T-cell (primary cell): ENCODE results near the gene DEPDC1B. TPM values are rescaled to one million over a fixed set of nuclear protein-coding genes. Genes with fewer than 3 reads are reported as not detected.
A peak's percentile ranks its signal among the peaks of the same experiment; 100 is the strongest.

ENCODE experiments used
- ATAC-seq, 4 experiments: fragments of 200-7000 bp in 3 of 4; fragments of 150-1000 bp in 1 of 4; cut with Tn5 transposase; replicated peaks in 1 of 4; 1 replicate in 3 of 4; 2 replicates in 1 of 4; pipeline ENCODE4 v1.10.0; 2021; ENCODE audit warnings: moderate library complexity in 3 of 4, mild to moderate bottlenecking in 2 of 4, moderate number of reproducible peaks in 1 of 4
- CTCF ChIA-PET, 2 donors: fragments of 300-600 bp; sonication (Branson Sonifier 250); formaldehyde crosslinking; loops; one replicate each; lab custom pipeline; 2022; ENCODE audit warnings: antibody characterized with exemption in 2 of 2; lab: Charles Lee
- POLR2A ChIA-PET, 2 donors: fragments of 300-600 bp; sonication (Branson Sonifier 250); formaldehyde crosslinking; loops; one replicate each; lab custom pipeline; 2022; ENCODE audit warnings: antibody characterized with exemption in 2 of 2; lab: Charles Lee
- DNase-seq, 35 experiments: peaks; one replicate each; pipeline versions ENCODE4 v3.0.0 to v3.0.0-alpha.2; 2013 to 2023
- H3K27ac ChIP-seq: one replicate; pipeline ENCODE4 v1.5.1; 2013; ENCODE audit warnings: low read length
- H3K27me3 ChIP-seq, 2 experiments: replicated peaks in 1 of 2; 1 replicate in 1 of 2; 2 replicates in 1 of 2; pipeline versions ENCODE4 v1.6.1 to v1.7.0; 2013; ENCODE audit warnings: low read length in 1 of 2, mixed read lengths in 1 of 2; ENCODE audit not compliant: control insufficient read depth in 2 of 2, insufficient read depth in 2 of 2; ENCODE audit errors: extremely low read depth in 1 of 2
- H3K36me3 ChIP-seq, 2 donors: 1 replicate in 1 of 2; 2 replicates in 1 of 2; pipeline versions ENCODE4 v1.6.1 to v1.7.0; 2013; ENCODE audit warnings: low read length in 1 of 2; ENCODE audit not compliant: control insufficient read depth in 2 of 2, insufficient read depth in 1 of 2; ENCODE audit errors: extremely low read depth in 1 of 2
- H3K4me1 ChIP-seq, 2 experiments: 1 replicate in 1 of 2; 2 replicates in 1 of 2; pipeline versions ENCODE4 v1.6.1 to v1.7.0; 2013; ENCODE audit warnings: low read length in 2 of 2, mixed read lengths in 1 of 2; ENCODE audit not compliant: insufficient read depth in 2 of 2, control insufficient read depth in 1 of 2; ENCODE audit errors: extremely low read depth in 1 of 2
- H3K4me3 ChIP-seq, 2 donors: 1 replicate in 1 of 2; 2 replicates in 1 of 2; pipeline versions ENCODE4 v1.5.1 to v1.7.0; 2013; ENCODE audit warnings: mild to moderate bottlenecking in 2 of 2, low read length in 1 of 2, moderate library complexity in 1 of 2; ENCODE audit not compliant: control insufficient read depth in 1 of 2; ENCODE audit errors: extremely low read depth in 1 of 2
- H3K9me3 ChIP-seq: 2 replicates; pipeline ENCODE4 v1.7.0; 2013
- H3K27ac Mint-ChIP-seq, 2 donors: one replicate each; pipeline ENCODE4 v1.8.0; 2020 to 2021; ENCODE audit warnings: mild to moderate bottlenecking in 2 of 2, mixed read lengths in 2 of 2
- H3K27me3 Mint-ChIP-seq, 2 donors: one replicate each; pipeline ENCODE4 v1.8.0; 2021 to 2022; ENCODE audit warnings: mixed read lengths in 2 of 2
- H3K36me3 Mint-ChIP-seq: one replicate; pipeline ENCODE4 v1.8.0; 2021; ENCODE audit warnings: mixed read lengths
- H3K4me1 Mint-ChIP-seq, 3 donors: one replicate each; pipeline ENCODE4 v1.8.0; 2020 to 2022; ENCODE audit warnings: mixed read lengths in 3 of 3, mild to moderate bottlenecking in 1 of 3
- H3K4me3 Mint-ChIP-seq, 3 donors: one replicate each; pipeline ENCODE4 v1.8.0; 2020 to 2022; ENCODE audit warnings: mild to moderate bottlenecking in 3 of 3, mixed read lengths in 3 of 3, moderate library complexity in 3 of 3
- H3K9me3 Mint-ChIP-seq, 3 donors: one replicate each; pipeline ENCODE4 v1.8.0; 2020 to 2022; ENCODE audit warnings: mixed read lengths in 3 of 3
- WGBS: methylation state at CpG from one replicate; pipeline ENCODE4 v1.1.5; 2013; ENCODE audit warnings: missing lambda C conversion rate; ENCODE audit not compliant: insufficient coverage; 5-methylcytosine and 5-hydroxymethylcytosine counted together
- total RNA-seq, 35 experiments: library from RNA in 6 of 35; stranded (reverse) in 6 of 35; fragments of 120-200 nt in 1 of 35; gene quantifications; one replicate each; pipeline versions ENCODE4 v1.2.1 to v1.2.4 and lab custom pipeline; 2013 to 2026

Gene DEPDC1B
- under 1 TPM; 0.44 to 0.98 (median 0.64) TPM for total RNA-seq
- 0.83 TPM for total RNA-seq (2013)
- 0.05 to 8.5 (median 0.61) reads per million in 29 experiments for total RNA-seq (lab: John Stamatoyannopoulos, UW)

GRCh38 chr5:60699609-60700415 is at the start of gene DEPDC1B:
Gene DEPDC1B, minus strand, starts transcription at chr5:60700166. Its CDS starts 73 bp downstream, at chr5:60700093.
- Histone ChIP-seq H3K4me3 (peak within 1 kb of the TSS; percentile 93 to 98), H3K27ac (peak within 1 kb of the TSS; percentile 54), H3K9me3 (no peaks in the 10 kb centered on the region), H3K27me3 (peaks cover 0 to 7% of the 10 kb centered on the region in 2 experiments), H3K4me1 (peaks cover 10 to 23% of the 10 kb centered on the region in 2 experiments), H3K36me3 (no peaks in the 10 kb centered on the region)
- H3K27me3 Mint-ChIP-seq, result no peaks in the 10 kb centered on the region
- H3K36me3 Mint-ChIP-seq, result no peaks in the 10 kb centered on the region
- H3K9me3 Mint-ChIP-seq, result no peaks in the 10 kb centered on the region
- ATAC-seq (peak; percentile 90 to 95 (median 92)), DNase-seq (peak; percentile 65 to 89 (median 77))
- peak within 1 kb of the TSS; percentile 88 to 92 (median 91) for H3K4me3 Mint-ChIP-seq
- WGBS, result under 1% methylated on average over 72 of the region's 72 CpGs
- peak within 1 kb of the TSS; percentile 24 to 56 for H3K27ac Mint-ChIP-seq
- H3K4me1 Mint-ChIP-seq, result peaks cover 17 to 26% (median 18%) of the 10 kb centered on the region in 3 donors
- POLR2A ChIA-PET, result interaction anchor here in 1 of 2 donors (0.6 kb wide), 1 partner anchor 26 kb away, joined by 3 read pairs; no protein-coding TSS in a partner anchor
- CTCF ChIA-PET, result interaction anchor here (0.6 to 1.8 kb wide), 8 partner anchors 12 to 246 kb away, joined by 3 to 7 read pairs (median 5); partner anchors contain the start of genes ELOVL7 (in 1 of the 2), ERCC8 (in 1 of the 2) and NDUFAF2 (in 1 of the 2)

GRCh38 chr5:60744682-60745081 is 44.7 kb upstream of the DEPDC1B start:
- WGBS, result 92% methylated on average over 6 of the region's 6 CpGs
- H3K27me3 ChIP-seq, result peaks cover 0 to 2% of the 10 kb centered on the region in 2 experiments
- H3K27ac ChIP-seq, result no peak overlapping the region
- H3K27me3 Mint-ChIP-seq, result peaks cover 0 to 6% of the 10 kb centered on the region in 2 donors
- H3K4me1 Mint-ChIP-seq, result no peaks in the 10 kb centered on the region
- ChIA-PET CTCF (no interaction called here), POLR2A (no interaction called here)
- no peaks in the 10 kb centered on the region for H3K36me3 ChIP-seq
- H3K4me3 ChIP-seq, result no peak overlapping the region
- H3K4me1 ChIP-seq, result no peaks in the 10 kb centered on the region
- H3K9me3 Mint-ChIP-seq, result peaks cover 12 to 15% (median 13%) of the 10 kb centered on the region in 3 donors
- no peaks in the 10 kb centered on the region for H3K9me3 ChIP-seq
- no peaks in the 10 kb centered on the region for H3K36me3 Mint-ChIP-seq
- no peak for ATAC-seq
- no peak overlapping the region for H3K27ac Mint-ChIP-seq
- H3K4me3 Mint-ChIP-seq, result no peak overlapping the region
- no peak for DNase-seq

DNA sequence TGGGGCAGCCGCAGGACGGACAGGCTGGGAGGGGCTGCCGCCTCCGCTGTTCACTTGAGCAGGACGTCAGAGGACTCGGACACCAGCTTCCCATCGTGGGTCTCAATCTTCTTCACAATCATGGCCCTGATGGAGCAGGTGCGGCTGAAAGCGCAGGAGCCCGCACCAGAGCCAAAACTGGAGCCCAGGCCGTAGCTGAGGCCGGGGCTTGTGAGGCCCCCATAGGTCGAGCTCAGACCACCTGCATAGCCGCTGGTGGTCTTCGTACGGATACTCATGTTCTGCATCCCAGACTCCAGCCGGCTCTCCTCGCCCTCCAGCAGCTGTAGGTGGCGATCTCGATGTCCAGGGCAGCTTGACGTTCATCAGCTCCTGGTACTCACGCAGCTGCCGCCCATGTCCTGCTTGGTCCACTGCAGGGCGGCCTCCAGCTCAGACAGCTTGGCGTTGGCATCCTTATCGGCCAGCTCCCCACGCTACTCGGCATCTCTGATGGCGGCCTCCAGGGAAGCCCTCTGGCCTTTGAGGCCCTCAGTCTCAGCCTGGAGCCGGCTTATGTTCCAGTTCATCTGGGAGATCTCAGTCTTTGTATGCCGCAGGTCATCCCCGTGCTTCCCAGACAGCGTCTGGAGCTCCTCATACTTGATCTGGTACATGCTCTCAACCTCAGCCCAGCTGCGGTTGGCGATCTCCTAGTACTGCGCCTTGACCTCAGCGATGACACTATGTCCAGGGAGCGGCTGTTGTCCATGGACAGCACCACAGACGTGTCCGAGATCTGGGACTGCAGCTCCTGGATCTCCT is 43.7 kb upstream of the DEPDC1B start:
- Histone ChIP-seq H3K9me3 (no peaks in the 10 kb centered on the region), H3K4me3 (no peak overlapping the region), H3K27ac (no peak overlapping the region), H3K36me3 (no peaks in the 10 kb centered on the region), H3K27me3 (peaks cover 0 to 8% of the 10 kb centered on the region in 2 experiments), H3K4me1 (no peaks in the 10 kb centered on the region)
- H3K4me3 Mint-ChIP-seq, result no peak overlapping the region
- POLR2A ChIA-PET, result interaction anchor here in 1 of 2 donors (1.1 kb wide), 1 partner anchor 8 kb away, joined by 3 read pairs; no protein-coding TSS in a partner anchor
- DNase-seq (no peak), ATAC-seq (no peak)
- H3K27me3 Mint-ChIP-seq, result peaks cover 0 to 6% of the 10 kb centered on the region in 2 donors
- 93% methylated on average over 39 of the region's 40 CpGs for whole genome bisulfite sequencing
- no peaks in the 10 kb centered on the region for H3K36me3 Mint-ChIP-seq
- peaks cover 12 to 20% (median 18%) of the 10 kb centered on the region in 3 donors for H3K9me3 Mint-ChIP-seq
- CTCF ChIA-PET, result interaction anchor here in 1 of 2 donors (0.6 kb wide), 1 partner anchor 41 kb away, joined by 4 read pairs; no protein-coding TSS in a partner anchor
- no peaks in the 10 kb centered on the region for H3K4me1 Mint-ChIP-seq
- no peak overlapping the region for H3K27ac Mint-ChIP-seq

- Mint-ChIP-seq H3K4me3 (no peak overlapping the region), H3K27ac (no peak overlapping the region), H3K4me1 (no peaks in the 10 kb centered on the region), H3K27me3 (peaks cover 2 to 6% of the 10 kb centered on the region in 2 donors), H3K9me3 (peaks cover 12 to 20% (median 18%) of the 10 kb centered on the region in 3 donors), H3K36me3 (no peaks in the 10 kb centered on the region)
- CTCF ChIA-PET, result interaction anchor here in 1 of 2 donors (0.7 kb wide), 1 partner anchor 362 kb away, joined by 3 read pairs; no protein-coding TSS in a partner anchor
- Histone ChIP-seq H3K4me1 (no peaks in the 10 kb centered on the region), H3K9me3 (no peaks in the 10 kb centered on the region), H3K27ac (no peak overlapping the region), H3K4me3 (no peak overlapping the region), H3K36me3 (no peaks in the 10 kb centered on the region), H3K27me3 (peaks cover 0 to 13% of the 10 kb centered on the region in 2 experiments)
- WGBS, result no CpG with 5 or more reads among the region's 2 CpGs
- ATAC-seq (no peak), DNase-seq (no peak)
- POLR2A ChIA-PET, result no interaction called here
Measured at GRCh38 chr5:60740322-60740721, 40.4 kb upstream of the DEPDC1B start.

DNA sequence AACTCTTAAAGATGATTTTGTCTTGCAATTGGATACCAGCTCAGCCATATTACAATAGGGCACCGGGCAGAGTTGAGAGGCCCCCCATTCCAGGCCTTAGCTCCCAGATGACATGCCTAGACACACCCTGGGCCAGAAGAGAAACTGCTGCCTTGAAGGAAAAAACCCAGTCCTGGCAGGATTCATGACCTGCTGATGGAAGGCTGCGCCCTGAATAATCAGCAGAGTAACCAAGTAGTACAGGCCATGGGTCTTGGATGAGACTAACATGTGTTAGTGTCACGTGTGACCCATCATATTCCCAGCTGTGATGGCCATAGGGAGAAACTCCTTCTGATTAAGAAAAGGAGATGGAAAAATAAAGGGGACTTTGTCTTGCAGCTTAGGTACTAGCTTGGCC is 39.0 kb upstream of the DEPDC1B start:
- Mint-ChIP-seq H3K9me3 (peaks cover 12 to 18% (median 17%) of the 10 kb centered on the region in 3 donors), H3K4me1 (no peaks in the 10 kb centered on the region), H3K27me3 (peaks cover 2 to 6% of the 10 kb centered on the region in 2 donors), H3K4me3 (no peak overlapping the region), H3K27ac (no peak overlapping the region), H3K36me3 (no peaks in the 10 kb centered on the region)
- Histone ChIP-seq H3K9me3 (no peaks in the 10 kb centered on the region), H3K27me3 (peaks cover 0 to 13% of the 10 kb centered on the region in 2 experiments), H3K4me1 (no peaks in the 10 kb centered on the region), H3K4me3 (no peak overlapping the region), H3K36me3 (no peaks in the 10 kb centered on the region), H3K27ac (no peak overlapping the region)
- 79% methylated on average over 3 of the region's 3 CpGs for WGBS
- DNase-seq, result no peak
- POLR2A ChIA-PET, result no interaction called here
- CTCF ChIA-PET, result no interaction called here
- no peak for ATAC-seq

DNA sequence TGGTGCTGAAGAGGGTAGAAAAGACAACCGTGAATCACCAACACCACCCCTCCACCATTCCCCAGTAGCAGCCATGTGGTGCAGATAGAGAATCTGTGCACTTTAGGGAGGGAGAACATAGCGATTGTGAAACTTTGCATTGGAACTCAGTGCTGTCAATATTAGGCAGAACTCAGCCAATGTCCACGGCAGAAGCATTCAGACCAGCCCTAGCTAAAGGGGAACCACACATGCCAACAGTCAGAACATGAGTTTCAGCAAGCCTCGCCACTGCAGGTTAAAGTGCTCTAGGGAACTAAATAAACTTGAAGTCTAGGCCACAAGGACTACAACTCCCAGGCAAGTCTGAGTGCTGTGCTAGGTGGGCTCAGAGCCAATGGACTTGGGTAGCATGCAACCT is 38.5 kb upstream of the DEPDC1B start:
- H3K27ac ChIP-seq, result no peak overlapping the region
- 64% methylated on average over 2 of the region's 4 CpGs for WGBS
- peaks cover 0 to 12% of the 10 kb centered on the region in 2 experiments for H3K27me3 ChIP-seq
- no peaks in the 10 kb centered on the region for H3K9me3 ChIP-seq
- DNase-seq (no peak), ATAC-seq (no peak)
- ChIA-PET POLR2A (no interaction called here), CTCF (no interaction called here)
- H3K4me1 ChIP-seq, result no peaks in the 10 kb centered on the region
- no peak overlapping the region for H3K4me3 ChIP-seq
- Mint-ChIP-seq H3K4me1 (no peaks in the 10 kb centered on the region), H3K27ac (no peak overlapping the region), H3K27me3 (peaks cover 2 to 6% of the 10 kb centered on the region in 2 donors), H3K9me3 (peaks cover 12 to 18% (median 17%) of the 10 kb centered on the region in 3 donors), H3K36me3 (no peaks in the 10 kb centered on the region), H3K4me3 (no peak overlapping the region)
- no peaks in the 10 kb centered on the region for H3K36me3 ChIP-seq
